ENCODE data around the gene MRAP2.

- no peak for TF ChIP-seq E2F4 (CRISPR knock-in tag; IDR thresholded peaks at IDR 0.05; ENCODE audit: borderline replicate concordance, low read depth)
- no peak for TF ChIP-seq CTCF (IDR thresholded peaks at IDR 0.05)
- TF ChIP-seq, protein P1, sequence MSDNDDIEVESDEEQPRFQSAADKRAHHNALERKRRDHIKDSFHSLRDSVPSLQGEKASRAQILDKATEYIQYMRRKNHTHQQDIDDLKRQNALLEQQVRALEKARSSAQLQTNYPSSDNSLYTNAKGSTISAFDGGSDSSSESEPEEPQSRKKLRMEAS (CRISPR knock-in tag; IDR thresholded peaks at IDR 0.05) = no peak
- no peak for TF ChIP-seq ATF2 (CRISPR knock-in tag; IDR thresholded peaks at IDR 0.05; ENCODE audit: borderline replicate concordance, low read depth)
- TF ChIP-seq HMGXB4 (CRISPR knock-in tag; IDR thresholded peaks at IDR 0.05) = no peak
- TF ChIP-seq STAT6 (CRISPR knock-in tag; conservative IDR thresholded peaks at IDR 0.05; ENCODE audit: low read depth) = no peak
- TF ChIP-seq ELF4 (CRISPR knock-in tag; IDR thresholded peaks at IDR 0.05; ENCODE audit: low read depth) = no peak
- no peak for TF ChIP-seq ETV6 (CRISPR knock-in tag; IDR thresholded peaks at IDR 0.05)
These were observed 60.2 kb downstream of the MRAP2 start for GRCh38 chr6:84093441-84094435.

All from WTC11 (cell line).